ENCODE data around the gene BIN1.

Gene BIN1

GRCh38 chr2:127142663-127143630 lies 36.0 kb upstream of the BIN1 start:
- Mint-ChIP-seq H3K4me3 (no peak overlapping the region), H3K27me3 (no peaks in the 10 kb centered on the region)

GRCh38 chr2:127140538-127140937 lies 33.6 kb upstream of the BIN1 start:
- Mint-ChIP-seq H3K27ac (no peak overlapping the region), H3K27me3 (no peaks in the 10 kb centered on the region), H3K4me1 (peaks cover 15 to 33% of the 10 kb centered on the region in 2 donors), H3K9me3 (peaks cover 0 to 3% of the 10 kb centered on the region in 2 donors), H3K36me3 (no peaks in the 10 kb centered on the region), H3K4me3 (no peak overlapping the region)
- DNase-seq (no peak), ATAC-seq (replicated peaks) (no peak)

More at GRCh38 chr2:127142663-127143630, 36.0 kb upstream of the BIN1 start:
- peaks cover 0 to 3% of the 10 kb centered on the region in 2 donors for H3K9me3 Mint-ChIP-seq
- H3K27ac Mint-ChIP-seq: no peak overlapping the region
- no peak for DNase-seq
- ATAC-seq (replicated peaks): no peak
- H3K4me1 Mint-ChIP-seq: peaks cover 13 to 24% of the 10 kb centered on the region in 2 donors
- H3K36me3 Mint-ChIP-seq: no peaks in the 10 kb centered on the region

- H3K9me3 Mint-ChIP-seq: peaks cover 0 to 3% of the 10 kb centered on the region in 2 donors
- DNase-seq: no peak
- H3K4me1 Mint-ChIP-seq: peaks cover 17 to 34% of the 10 kb centered on the region in 2 donors
- no peak for ATAC-seq (replicated peaks)
- peak overlapping the region; percentile 27 for H3K27ac Mint-ChIP-seq
- no peaks in the 10 kb centered on the region for H3K27me3 Mint-ChIP-seq
- H3K36me3 Mint-ChIP-seq: no peaks in the 10 kb centered on the region
- H3K4me3 Mint-ChIP-seq: no peak overlapping the region
Observed at GRCh38 chr2:127139766-127140165, 32.8 kb upstream of the BIN1 start.

GRCh38 chr2:127138281-127138680 lies 31.3 kb upstream of the BIN1 start:
- Mint-ChIP-seq H3K27me3 (no peaks in the 10 kb centered on the region), H3K4me1 (peaks cover 17 to 34% of the 10 kb centered on the region in 2 donors), H3K4me3 (no peak overlapping the region), H3K36me3 (no peaks in the 10 kb centered on the region), H3K27ac (no peak overlapping the region), H3K9me3 (peaks cover 0 to 3% of the 10 kb centered on the region in 2 donors)
- DNase-seq: no peak
- no peak for ATAC-seq (replicated peaks)

GRCh38 chr2:127137741-127138140 lies 30.8 kb upstream of the BIN1 start:
- DNase-seq: no peak
- Mint-ChIP-seq H3K36me3 (no peaks in the 10 kb centered on the region), H3K9me3 (peaks cover 0 to 3% of the 10 kb centered on the region in 2 donors), H3K27me3 (no peaks in the 10 kb centered on the region), H3K27ac (no peak overlapping the region), H3K4me3 (no peak overlapping the region), H3K4me1 (peaks cover 17 to 34% of the 10 kb centered on the region in 2 donors)
- no peak for ATAC-seq (replicated peaks)

- ATAC-seq (replicated peaks) (no peak), DNase-seq (no peak)
- Mint-ChIP-seq H3K36me3 (no peaks in the 10 kb centered on the region), H3K4me1 (peaks cover 17 to 34% of the 10 kb centered on the region in 2 donors), H3K27me3 (no peaks in the 10 kb centered on the region), H3K4me3 (no peak overlapping the region), H3K27ac (no peak overlapping the region), H3K9me3 (peaks cover 0 to 3% of the 10 kb centered on the region in 2 donors)
Observed at GRCh38 chr2:127137225-127137624, 30.3 kb upstream of the BIN1 start.

GRCh38 chr2:127134833-127135830 lies 28.2 kb upstream of the BIN1 start:
- no peak overlapping the region for H3K27ac Mint-ChIP-seq
- no peak overlapping the region for H3K4me3 Mint-ChIP-seq
- peaks cover 13 to 27% of the 10 kb centered on the region in 2 donors for H3K4me1 Mint-ChIP-seq
- DNase-seq: peak; percentile 16
- peaks cover 0 to 3% of the 10 kb centered on the region in 2 donors for H3K9me3 Mint-ChIP-seq
- H3K27me3 Mint-ChIP-seq: no peaks in the 10 kb centered on the region
- peak; percentile 91 to 92 for ATAC-seq (replicated peaks)
- no peaks in the 10 kb centered on the region for H3K36me3 Mint-ChIP-seq

GRCh38 chr2:127134235-127134634 lies 27.3 kb upstream of the BIN1 start:
- Mint-ChIP-seq H3K4me3 (no peak overlapping the region), H3K9me3 (no peaks in the 10 kb centered on the region), H3K27ac (peak overlapping the region; percentile 26), H3K36me3 (no peaks in the 10 kb centered on the region), H3K27me3 (no peaks in the 10 kb centered on the region), H3K4me1 (peaks cover 7 to 19% of the 10 kb centered on the region in 2 donors)
- ATAC-seq (replicated peaks) (no peak), DNase-seq (no peak)

GRCh38 chr2:127133793-127134192 lies 26.8 kb upstream of the BIN1 start:
- Mint-ChIP-seq H3K36me3 (no peaks in the 10 kb centered on the region), H3K27ac (no peak overlapping the region), H3K4me1 (peaks cover 7 to 20% of the 10 kb centered on the region in 2 donors), H3K27me3 (no peaks in the 10 kb centered on the region), H3K4me3 (no peak overlapping the region), H3K9me3 (no peaks in the 10 kb centered on the region)
- DNase-seq (no peak), ATAC-seq (replicated peaks) (no peak)

GRCh38 chr2:127130421-127130820 lies 23.5 kb upstream of the BIN1 start:
- DNase-seq (no peak), ATAC-seq (replicated peaks) (no peak)
- no peaks in the 10 kb centered on the region for H3K27me3 Mint-ChIP-seq
- H3K9me3 Mint-ChIP-seq: no peaks in the 10 kb centered on the region
- H3K27ac Mint-ChIP-seq: no peak overlapping the region
- H3K4me1 Mint-ChIP-seq: peaks cover 15 to 27% of the 10 kb centered on the region in 2 donors
- H3K4me3 Mint-ChIP-seq: no peak overlapping the region
- H3K36me3 Mint-ChIP-seq: no peaks in the 10 kb centered on the region

GRCh38 chr2:127129937-127130336 lies 23.0 kb upstream of the BIN1 start:
- Mint-ChIP-seq H3K36me3 (no peaks in the 10 kb centered on the region), H3K27ac (no peak overlapping the region), H3K4me3 (no peak overlapping the region), H3K9me3 (no peaks in the 10 kb centered on the region), H3K27me3 (no peaks in the 10 kb centered on the region), H3K4me1 (peaks cover 10 to 23% of the 10 kb centered on the region in 2 donors)
- ATAC-seq (replicated peaks) (no peak), DNase-seq (no peak)

GRCh38 chr2:127128445-127128904 lies 21.5 kb upstream of the BIN1 start:
- H3K4me3 Mint-ChIP-seq: peak overlapping the region; percentile 70 to 74
- no peak overlapping the region for H3K27ac Mint-ChIP-seq
- peak; percentile 99 to 100 for ATAC-seq (replicated peaks)
- H3K9me3 Mint-ChIP-seq: no peaks in the 10 kb centered on the region
- no peaks in the 10 kb centered on the region for H3K36me3 Mint-ChIP-seq
- H3K27me3 Mint-ChIP-seq: no peaks in the 10 kb centered on the region
- peak; percentile 55 for DNase-seq
- H3K4me1 Mint-ChIP-seq: peaks cover 10 to 23% of the 10 kb centered on the region in 2 donors

GRCh38 chr2:127125821-127126220 lies 18.9 kb upstream of the BIN1 start:
- Mint-ChIP-seq H3K36me3 (no peaks in the 10 kb centered on the region), H3K27me3 (no peaks in the 10 kb centered on the region), H3K4me1 (peaks cover 10 to 23% of the 10 kb centered on the region in 2 donors), H3K27ac (no peak overlapping the region), H3K9me3 (peaks cover 0 to 2% of the 10 kb centered on the region in 2 donors), H3K4me3 (no peak overlapping the region)
- no peak for ATAC-seq (replicated peaks)
- DNase-seq: no peak

GRCh38 chr2:127124426-127124825 lies 17.5 kb upstream of the BIN1 start:
- Mint-ChIP-seq H3K27ac (no peak overlapping the region), H3K27me3 (no peaks in the 10 kb centered on the region), H3K36me3 (no peaks in the 10 kb centered on the region), H3K4me1 (peaks cover 10 to 23% of the 10 kb centered on the region in 2 donors), H3K4me3 (no peak overlapping the region), H3K9me3 (peaks cover 0 to 2% of the 10 kb centered on the region in 2 donors)
- ATAC-seq (replicated peaks): no peak
- no peak for DNase-seq

All from stimulated activated naive B cell treated with anti-CD40 and anti-IgM and Interleukin-4, amounts not matched to agents 10 μg/mL and 1 μg/mL and 100 μg/mL, for 72 hours (primary cell).